Muscle layer of duodenum (tissue), 2 donors: ENCODE results near the gene NUMB.

ENCODE experiments used
- H3K27ac ChIP-seq: one replicate; pipeline ENCODE4 v1.7.0; 2013; ENCODE audit warnings: mild to moderate bottlenecking, low read length
- H3K27me3 ChIP-seq: one replicate; pipeline ENCODE4 v1.7.0; 2013; ENCODE audit warnings: low read depth, mild to moderate bottlenecking, control low read depth, low read length
- H3K36me3 ChIP-seq, 2 donors: one replicate each; pipeline ENCODE4 v1.7.0; 2013; ENCODE audit warnings: low read length in 2 of 2, control low read depth in 1 of 2, mild to moderate bottlenecking in 1 of 2; ENCODE audit not compliant: insufficient read depth in 2 of 2, control insufficient read depth in 1 of 2
- H3K4me1 ChIP-seq, 2 donors: one replicate each; pipeline ENCODE4 v1.7.0; 2013; ENCODE audit warnings: low read length in 2 of 2, mild to moderate bottlenecking in 2 of 2, control low read depth in 1 of 2, moderate library complexity in 1 of 2; ENCODE audit not compliant: insufficient read depth in 2 of 2, control insufficient read depth in 1 of 2
- H3K4me3 ChIP-seq, 2 donors: one replicate each; pipeline ENCODE4 v1.7.0; 2013; ENCODE audit warnings: low read length in 2 of 2, low read depth in 1 of 2, mild to moderate bottlenecking in 1 of 2
- H3K9me3 ChIP-seq, 2 donors: one replicate each; pipeline ENCODE4 v1.7.0; 2013; ENCODE audit warnings: low read length in 2 of 2, control low read depth in 1 of 2, mild to moderate bottlenecking in 1 of 2; ENCODE audit not compliant: control insufficient read depth in 1 of 2
- donor health status: healthy.

The NUMB gene

GRCh38 chr14:73241481-73242165, 216.7 kb downstream of the NUMB start:
- peaks cover 3% of the 10 kb centered on the region for H3K27me3 ChIP-seq
- no peaks in the 10 kb centered on the region for H3K9me3 ChIP-seq
- no peak overlapping the region for H3K4me3 ChIP-seq
- H3K36me3 ChIP-seq: no peaks in the 10 kb centered on the region
- H3K27ac ChIP-seq: no peak overlapping the region
- peaks cover 10 to 49% of the 10 kb centered on the region in 2 donors for H3K4me1 ChIP-seq

GRCh38 chr14:73240816-73241480, 217.4 kb downstream of the NUMB start:
- H3K9me3 ChIP-seq: no peaks in the 10 kb centered on the region
- H3K4me3 ChIP-seq: no peak overlapping the region
- peaks cover 10 to 54% of the 10 kb centered on the region in 2 donors for H3K4me1 ChIP-seq
- H3K27ac ChIP-seq: no peak overlapping the region
- H3K36me3 ChIP-seq: no peaks in the 10 kb centered on the region
- peaks cover 3% of the 10 kb centered on the region for H3K27me3 ChIP-seq

- Histone ChIP-seq H3K27ac (no peak overlapping the region), H3K9me3 (no peaks in the 10 kb centered on the region), H3K4me3 (peak overlapping the region; percentile 30 to 64), H3K4me1 (peaks cover 10 to 53% of the 10 kb centered on the region in 2 donors), H3K36me3 (no peaks in the 10 kb centered on the region), H3K27me3 (peaks cover 3% of the 10 kb centered on the region)
Observed at GRCh38 chr14:73239393-73240241, 218.7 kb downstream of the NUMB start.

GRCh38 chr14:73238941-73239340, 219.4 kb downstream of the NUMB start:
- H3K4me3 ChIP-seq: peak overlapping the region; percentile 30 to 64
- no peaks in the 10 kb centered on the region for H3K36me3 ChIP-seq
- peaks cover 3% of the 10 kb centered on the region for H3K27me3 ChIP-seq
- peaks cover 10 to 53% of the 10 kb centered on the region in 2 donors for H3K4me1 ChIP-seq
- H3K27ac ChIP-seq: no peak overlapping the region
- H3K9me3 ChIP-seq: no peaks in the 10 kb centered on the region

- Histone ChIP-seq H3K4me1 (peaks cover 10 to 53% of the 10 kb centered on the region in 2 donors), H3K9me3 (no peaks in the 10 kb centered on the region), H3K36me3 (no peaks in the 10 kb centered on the region), H3K27me3 (peaks cover 3% of the 10 kb centered on the region), H3K4me3 (peak overlapping the region; percentile 37 to 71), H3K27ac (no peak overlapping the region)
Observed at GRCh38 chr14:73238424-73238852, 219.9 kb downstream of the NUMB start.

GRCh38 chr14:73237786-73238423, 220.4 kb downstream of the NUMB start:
- Histone ChIP-seq H3K4me1 (peaks cover 11 to 53% of the 10 kb centered on the region in 2 donors), H3K27me3 (peaks cover 3% of the 10 kb centered on the region), H3K9me3 (no peaks in the 10 kb centered on the region), H3K36me3 (no peaks in the 10 kb centered on the region), H3K27ac (no peak overlapping the region), H3K4me3 (peak overlapping the region; percentile 37 to 71)

GRCh38 chr14:73237219-73237785, 221.0 kb downstream of the NUMB start, which contains the start of gene PAPLN:
PAPLN (plus strand) TSS chr14:73237506; CDS start chr14:73239779, 2,273 bp downstream.
- no peak within 1 kb of the TSS for H3K27ac ChIP-seq
- H3K27me3 ChIP-seq: peaks cover 3% of the 10 kb centered on the region
- peaks cover 16 to 52% of the 10 kb centered on the region in 2 donors for H3K4me1 ChIP-seq
- H3K4me3 ChIP-seq: peak within 1 kb of the TSS; percentile 37 to 71
- no peaks in the 10 kb centered on the region for H3K36me3 ChIP-seq
- H3K9me3 ChIP-seq: no peaks in the 10 kb centered on the region

GRCh38 chr14:73236752-73237218, 221.6 kb downstream of the NUMB start:
- H3K4me1 ChIP-seq: peaks cover 16 to 50% of the 10 kb centered on the region in 2 donors
- H3K27ac ChIP-seq: no peak overlapping the region
- H3K4me3 ChIP-seq: peak overlapping the region; percentile 15 to 71
- H3K36me3 ChIP-seq: no peaks in the 10 kb centered on the region
- no peaks in the 10 kb centered on the region for H3K9me3 ChIP-seq
- H3K27me3 ChIP-seq: peaks cover 3% of the 10 kb centered on the region

- no peak overlapping the region for H3K27ac ChIP-seq
- H3K9me3 ChIP-seq: no peaks in the 10 kb centered on the region
- peaks cover 16 to 48% of the 10 kb centered on the region in 2 donors for H3K4me1 ChIP-seq
- H3K36me3 ChIP-seq: no peaks in the 10 kb centered on the region
- no peak overlapping the region for H3K4me3 ChIP-seq
- H3K27me3 ChIP-seq: peaks cover 3% of the 10 kb centered on the region
Observed at GRCh38 chr14:73236157-73236556, 222.2 kb downstream of the NUMB start.

- H3K4me1 ChIP-seq: peaks cover 16 to 43% of the 10 kb centered on the region in 2 donors
- no peak overlapping the region for H3K27ac ChIP-seq
- H3K27me3 ChIP-seq: peaks cover 3% of the 10 kb centered on the region
- no peaks in the 10 kb centered on the region for H3K36me3 ChIP-seq
- H3K4me3 ChIP-seq: no peak overlapping the region
- no peaks in the 10 kb centered on the region for H3K9me3 ChIP-seq
Observed at GRCh38 chr14:73235531-73236155, 222.7 kb downstream of the NUMB start.
